ENCODE measurements around the gene RMRP. TPM values are rescaled to one million over a fixed set of nuclear protein-coding genes. Genes with fewer than 3 reads are reported as not detected.
"Not testable (repeated sequence)": the region's sequence is repeated elsewhere in the genome, so short reads cannot be mapped to it uniquely, and the experiment has no call there.

Gene RMRP
- total RNA-seq, 2 donors from 2014 or later, result 3,566 to 7,483 TPM

DNA sequence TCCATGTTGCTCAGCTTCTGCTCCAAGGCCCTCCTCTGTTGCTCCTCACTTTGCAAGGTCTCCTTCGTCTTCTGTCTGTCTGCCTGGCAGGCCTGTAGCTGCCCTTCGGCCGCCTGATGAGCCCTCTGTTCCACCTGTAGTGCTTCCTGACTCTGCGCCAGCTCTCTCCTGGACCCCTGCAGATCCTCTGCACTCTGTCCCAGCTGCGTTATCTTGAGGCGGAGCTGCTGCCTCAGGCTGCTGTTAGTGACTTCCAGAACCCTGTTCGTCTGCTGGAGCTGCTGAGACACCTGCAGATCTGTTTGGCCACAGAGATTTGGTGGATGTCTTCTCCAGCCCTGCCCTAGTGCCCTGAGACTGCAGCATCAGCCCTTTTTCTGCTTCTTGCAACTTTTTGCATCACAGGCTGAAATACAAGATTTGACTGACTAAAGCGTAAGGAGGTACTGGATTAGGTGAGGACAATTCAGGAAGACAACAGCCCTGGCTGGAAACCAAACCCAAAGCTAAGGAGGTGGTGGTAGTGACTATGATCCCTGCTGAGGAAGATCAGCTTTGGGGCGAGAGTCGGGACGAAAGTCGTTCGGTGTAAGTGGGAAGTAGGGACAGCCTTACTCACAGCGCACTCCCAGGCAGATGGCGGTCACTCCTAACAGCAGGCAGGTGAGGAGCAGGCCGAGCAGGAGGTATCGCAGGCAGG is 41.7 kb downstream of the RMRP start:
- Mint-ChIP-seq H3K27ac (peak overlapping the region; percentile 1 to 86), H3K9me3 (no peaks in the 10 kb centered on the region), H3K36me3 (no peaks in the 10 kb centered on the region)
- DNase-seq (ENCODE audit: low spot score in 2 of 2) (no peak), ATAC-seq (no peak)

DNA sequence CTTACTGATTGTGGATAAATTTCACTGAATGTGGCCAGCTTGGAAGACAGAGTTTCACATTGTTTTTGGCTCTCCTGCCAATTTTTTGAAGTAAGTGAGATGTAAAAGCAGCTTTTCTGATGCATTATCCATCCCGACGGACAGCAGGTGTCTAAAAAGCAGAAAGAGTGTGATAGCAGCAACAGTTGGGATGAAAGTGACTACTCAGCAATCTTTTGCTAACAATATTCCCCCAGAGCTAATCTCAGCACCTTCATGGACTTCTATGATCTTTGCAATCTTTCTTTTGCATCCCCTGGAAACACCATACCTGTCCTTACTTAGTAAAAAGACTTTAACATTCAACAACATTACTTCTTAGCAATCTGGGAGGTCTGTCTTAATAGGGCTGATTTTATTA is 45.0 kb downstream of the RMRP start:
- no peak for DNase-seq (ENCODE audit: low spot score in 2 of 2)

GRCh38 chr9:35612066-35612465 is 45.8 kb downstream of the RMRP start:
- ATAC-seq; H3K27ac Mint-ChIP-seq; H3K9me3 Mint-ChIP-seq; DNase-seq (ENCODE audit: low spot score in 2 of 2); H3K36me3 Mint-ChIP-seq: not testable (repeated sequence)

More for the DNA sequence above, 45.0 kb downstream of the RMRP start:
- Mint-ChIP-seq H3K9me3 (no peaks in the 10 kb centered on the region), H3K27ac (no peak overlapping the region), H3K36me3 (no peaks in the 10 kb centered on the region)
- no peak for ATAC-seq

DNA sequence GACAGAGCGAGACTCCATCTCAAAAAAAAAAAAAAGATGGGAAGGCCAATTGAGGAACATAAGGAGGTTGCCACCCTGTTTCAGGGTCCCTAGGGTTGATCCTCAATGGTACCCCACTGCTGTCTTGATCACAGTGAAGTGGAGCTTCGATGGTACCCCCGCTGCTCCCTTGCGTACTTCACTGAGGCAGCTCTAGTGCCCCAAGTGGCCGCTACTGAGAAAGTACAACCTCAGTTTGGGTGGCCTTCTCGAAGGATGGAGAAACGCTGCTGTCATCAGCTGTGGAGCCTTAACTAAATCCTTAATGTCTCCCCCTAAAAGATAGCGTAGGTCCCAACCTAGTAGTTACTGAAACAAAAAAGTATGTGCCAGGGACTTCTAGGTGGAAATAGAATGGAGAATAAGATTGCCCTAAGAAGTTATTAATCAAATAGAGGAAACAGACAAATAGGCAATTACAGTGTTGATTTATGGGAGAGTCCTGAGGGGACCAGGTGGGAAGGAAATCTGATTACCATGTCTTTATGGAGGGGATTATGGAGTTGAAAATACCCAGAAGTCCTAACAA is 46.5 kb downstream of the RMRP start:
- no peaks in the 10 kb centered on the region for H3K9me3 Mint-ChIP-seq

DNA sequence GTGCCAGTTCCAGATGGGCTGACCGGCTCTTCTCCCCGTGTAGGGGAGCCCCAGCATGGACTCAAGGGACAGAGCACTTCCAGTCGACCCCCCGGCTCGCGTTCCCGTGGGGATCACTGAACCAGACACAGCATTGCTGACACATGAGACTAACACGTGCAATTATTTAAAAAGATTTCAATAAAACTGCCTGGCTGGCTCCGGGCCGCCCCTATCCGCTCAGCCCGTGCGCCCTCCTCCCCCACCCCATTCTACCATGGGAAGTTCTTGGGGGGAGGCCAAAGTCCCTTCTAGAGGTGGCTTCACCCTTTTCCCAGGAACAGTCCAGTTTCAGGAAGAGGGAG is 48.0 kb downstream of the RMRP start:
- no peaks in the 10 kb centered on the region for H3K9me3 Mint-ChIP-seq
- no peak overlapping the region for H3K27ac Mint-ChIP-seq
- no peak for ATAC-seq
- DNase-seq (ENCODE audit: low spot score in 2 of 2), result no peak
- H3K36me3 Mint-ChIP-seq, result no peaks in the 10 kb centered on the region

More for the DNA sequence above, 46.5 kb downstream of the RMRP start:
- DNase-seq (ENCODE audit: low spot score in 2 of 2) (peak in 1 of 2 donors; percentile 51), ATAC-seq (peak; percentile 75 to 83)
- H3K36me3 Mint-ChIP-seq, result no peaks in the 10 kb centered on the region
- no peak overlapping the region for H3K27ac Mint-ChIP-seq

DNA sequence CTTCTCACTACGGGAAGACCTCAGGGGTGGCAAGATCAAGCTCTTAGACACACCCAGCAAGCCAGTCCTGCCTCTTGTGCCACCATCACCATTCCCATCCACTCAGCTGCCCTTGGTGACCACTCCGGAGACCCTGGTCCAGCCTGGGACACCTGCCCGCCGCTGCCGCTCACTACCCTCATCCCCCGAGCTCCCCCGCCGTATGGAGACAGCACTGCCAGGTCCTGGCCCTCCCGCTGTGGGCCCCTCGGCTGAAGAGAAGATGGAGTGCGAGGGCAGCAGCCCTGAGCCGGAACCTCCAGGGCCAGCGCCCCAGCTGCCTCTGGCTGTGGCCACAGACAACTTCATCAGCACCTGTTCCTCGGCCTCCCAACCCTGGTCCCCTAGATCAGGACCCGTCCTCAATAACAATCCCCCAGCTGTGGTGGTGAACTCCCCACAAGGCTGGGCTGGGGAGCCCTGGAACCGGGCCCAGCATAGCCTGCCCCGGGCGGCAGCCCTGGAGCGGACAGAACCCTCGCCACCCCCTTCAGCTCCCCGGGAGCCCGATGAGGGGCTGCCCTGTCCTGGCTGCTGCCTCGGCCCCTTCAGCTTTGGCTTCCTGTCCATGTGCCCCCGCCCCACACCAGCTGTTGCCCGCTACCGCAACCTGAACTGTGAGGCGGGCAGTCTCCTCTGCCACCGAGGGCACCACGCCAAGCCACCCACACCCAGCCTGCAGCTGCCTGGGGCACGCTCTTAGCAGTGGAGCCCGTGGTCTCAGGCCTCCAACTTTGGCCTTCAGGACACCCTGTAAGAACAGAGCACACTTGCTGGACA is 48.6 kb downstream of the RMRP start:
- H3K9me3 Mint-ChIP-seq, result no peaks in the 10 kb centered on the region
- no peak overlapping the region for H3K27ac Mint-ChIP-seq
- ATAC-seq (no peak), DNase-seq (ENCODE audit: low spot score in 2 of 2) (no peak)
- peaks cover 3% of the 10 kb centered on the region in 2 donors for H3K36me3 Mint-ChIP-seq

GRCh38 chr9:35608221-35608620 is 49.6 kb downstream of the RMRP start:
- H3K36me3 Mint-ChIP-seq, result peaks cover 13% of the 10 kb centered on the region in 2 donors
- H3K27ac Mint-ChIP-seq, result no peak overlapping the region
- H3K9me3 Mint-ChIP-seq, result peaks cover 0 to 5% of the 10 kb centered on the region in 2 donors
- DNase-seq (ENCODE audit: low spot score in 2 of 2) (no peak), ATAC-seq (no peak)

Other genes starting within 250 kb of the RMRP start
- gene RUSC2, start 167.9 kb downstream of the RMRP start, total RNA-seq, result 1 to 10 TPM; 5.1 to 10.0 TPM
- gene TESK1, start 52.8 kb downstream of the RMRP start, total RNA-seq, result 10 to 100 TPM; 19.4 to 61.3 TPM
- gene CD72, start 39.6 kb downstream of the RMRP start, total RNA-seq, result 10 to 100 TPM; 11.1 to 16.7 TPM
- gene SIT1, start 7.1 kb downstream of the RMRP start, total RNA-seq, result 100 to 1,000 TPM in 1 of 2 donors, 10 to 100 TPM in 1; 67.8 to 122 TPM
- gene CCDC107, start 273 bp upstream of the RMRP start, total RNA-seq, result 10 to 100 TPM; 10.2 to 24.4 TPM
- 10 to 100 TPM; 21.6 to 22.8 TPM for gene ARHGEF39, start 7.2 kb upstream of the RMRP start, total RNA-seq
- gene CA9, start 15.9 kb upstream of the RMRP start, total RNA-seq, result 1 to 10 TPM in 1 of 2 donors, under 1 TPM in 1; 0.73 to 1.1 TPM
- gene TPM2, start 31.9 kb upstream of the RMRP start, total RNA-seq, result 1 to 10 TPM; 5.2 to 9.3 TPM
- 100 to 1,000 TPM; 234 to 334 TPM for gene TLN1, start 74.2 kb upstream of the RMRP start, total RNA-seq
- gene CREB3, start 74.6 kb upstream of the RMRP start, total RNA-seq, result 10 to 100 TPM; 22.8 to 25.3 TPM
- gene GBA2, start 91.2 kb upstream of the RMRP start, total RNA-seq, result 10 to 100 TPM; 23.4 to 57.6 TPM
- gene RGP1, start 91.3 kb upstream of the RMRP start, total RNA-seq, result 10 to 100 TPM; 18.4 to 35.1 TPM
- under 1 TPM in 1 of 2 donors, not detected in 1; 0.46 TPM for gene MSMP, start 96.3 kb upstream of the RMRP start, total RNA-seq
- gene NPR2, start 133.6 kb upstream of the RMRP start, total RNA-seq, result 10 to 100 TPM in 1 of 2 donors, 1 to 10 TPM in 1; 6.8 to 16.2 TPM
- 1 to 10 TPM; 1.0 to 1.3 TPM for gene SPAG8, start 154.2 kb upstream of the RMRP start, total RNA-seq
- gene HINT2, start 157.0 kb upstream of the RMRP start, total RNA-seq, result 10 to 100 TPM; 27.2 to 51.8 TPM
- not detected for gene FAM221B, start 170.7 kb upstream of the RMRP start, total RNA-seq
- 10 to 100 TPM in 1 of 2 donors, 1 to 10 TPM in 1; 4.0 to 11.2 TPM for gene TMEM8B, start 171.2 kb upstream of the RMRP start, total RNA-seq
- gene OR13J1, start 212.4 kb upstream of the RMRP start, total RNA-seq, result not detected
- gene HRCT1, start 248.2 kb upstream of the RMRP start, total RNA-seq, result not detected